Neural cell (in vitro differentiated cells): ENCODE results near the gene CHKB.

ENCODE experiments used
- EP300 ChIP-seq: fragments of 450-650 bp; conservative IDR thresholded peaks from 2 replicates; pipeline ENCODE4 v1.6.1; 2014; ENCODE audit warnings: antibody characterized with exemption, mild to moderate bottlenecking, moderate library complexity; ENCODE audit not compliant: poor library complexity, severe bottlenecking
- MXI1 ChIP-seq: fragments of 450-650 bp; conservative IDR thresholded peaks from 2 replicates; pipeline ENCODE4 v1.6.1; 2014; ENCODE audit warnings: antibody characterized with exemption, mild to moderate bottlenecking; ENCODE audit not compliant: poor library complexity, severe bottlenecking
- SMC3 ChIP-seq: fragments of 450-650 bp; conservative IDR thresholded peaks from 2 replicates; pipeline ENCODE4 v1.6.1; 2014; ENCODE audit warnings: antibody characterized with exemption, mild to moderate bottlenecking, moderate library complexity; ENCODE audit not compliant: poor library complexity
- TF ChIP-seq, protein P1 (sequence below): fragments of 450-650 bp; IDR thresholded peaks from 2 replicates; pipeline ENCODE4 v1.5.1; 2014; ENCODE audit warnings: antibody characterized with exemption, mild to moderate bottlenecking, moderate library complexity; ENCODE audit not compliant: poor library complexity, severe bottlenecking
- TF ChIP-seq, protein P2 (sequence below): IDR thresholded peaks from 2 replicates; pipeline ENCODE4 v1.6.1; 2012; ENCODE audit warnings: borderline replicate concordance

DNA sequence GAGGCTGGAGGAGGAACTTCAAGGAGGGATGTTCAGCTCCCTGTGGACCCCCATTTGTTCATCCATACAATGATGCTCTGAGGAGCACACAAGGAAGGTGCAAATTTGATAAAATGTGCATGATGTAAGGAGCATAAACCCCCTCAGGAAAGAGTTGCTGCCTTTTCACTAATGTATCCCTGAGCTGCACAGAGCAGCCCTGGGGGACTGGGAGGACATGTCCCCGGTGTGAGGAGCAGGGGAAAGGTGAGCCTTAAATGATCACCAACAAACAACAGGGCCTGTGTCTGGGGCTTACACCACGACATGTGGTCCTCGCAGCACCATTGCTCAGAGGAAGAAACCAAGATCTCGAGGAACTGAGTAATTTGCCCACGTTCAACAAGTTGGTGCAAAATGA lies 14.4 kb upstream of the CHKB start:
- TF ChIP-seq MXI1: no peak
- TF ChIP-seq, protein P1, sequence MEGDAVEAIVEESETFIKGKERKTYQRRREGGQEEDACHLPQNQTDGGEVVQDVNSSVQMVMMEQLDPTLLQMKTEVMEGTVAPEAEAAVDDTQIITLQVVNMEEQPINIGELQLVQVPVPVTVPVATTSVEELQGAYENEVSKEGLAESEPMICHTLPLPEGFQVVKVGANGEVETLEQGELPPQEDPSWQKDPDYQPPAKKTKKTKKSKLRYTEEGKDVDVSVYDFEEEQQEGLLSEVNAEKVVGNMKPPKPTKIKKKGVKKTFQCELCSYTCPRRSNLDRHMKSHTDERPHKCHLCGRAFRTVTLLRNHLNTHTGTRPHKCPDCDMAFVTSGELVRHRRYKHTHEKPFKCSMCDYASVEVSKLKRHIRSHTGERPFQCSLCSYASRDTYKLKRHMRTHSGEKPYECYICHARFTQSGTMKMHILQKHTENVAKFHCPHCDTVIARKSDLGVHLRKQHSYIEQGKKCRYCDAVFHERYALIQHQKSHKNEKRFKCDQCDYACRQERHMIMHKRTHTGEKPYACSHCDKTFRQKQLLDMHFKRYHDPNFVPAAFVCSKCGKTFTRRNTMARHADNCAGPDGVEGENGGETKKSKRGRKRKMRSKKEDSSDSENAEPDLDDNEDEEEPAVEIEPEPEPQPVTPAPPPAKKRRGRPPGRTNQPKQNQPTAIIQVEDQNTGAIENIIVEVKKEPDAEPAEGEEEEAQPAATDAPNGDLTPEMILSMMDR: no peak
- TF ChIP-seq, protein P2, sequence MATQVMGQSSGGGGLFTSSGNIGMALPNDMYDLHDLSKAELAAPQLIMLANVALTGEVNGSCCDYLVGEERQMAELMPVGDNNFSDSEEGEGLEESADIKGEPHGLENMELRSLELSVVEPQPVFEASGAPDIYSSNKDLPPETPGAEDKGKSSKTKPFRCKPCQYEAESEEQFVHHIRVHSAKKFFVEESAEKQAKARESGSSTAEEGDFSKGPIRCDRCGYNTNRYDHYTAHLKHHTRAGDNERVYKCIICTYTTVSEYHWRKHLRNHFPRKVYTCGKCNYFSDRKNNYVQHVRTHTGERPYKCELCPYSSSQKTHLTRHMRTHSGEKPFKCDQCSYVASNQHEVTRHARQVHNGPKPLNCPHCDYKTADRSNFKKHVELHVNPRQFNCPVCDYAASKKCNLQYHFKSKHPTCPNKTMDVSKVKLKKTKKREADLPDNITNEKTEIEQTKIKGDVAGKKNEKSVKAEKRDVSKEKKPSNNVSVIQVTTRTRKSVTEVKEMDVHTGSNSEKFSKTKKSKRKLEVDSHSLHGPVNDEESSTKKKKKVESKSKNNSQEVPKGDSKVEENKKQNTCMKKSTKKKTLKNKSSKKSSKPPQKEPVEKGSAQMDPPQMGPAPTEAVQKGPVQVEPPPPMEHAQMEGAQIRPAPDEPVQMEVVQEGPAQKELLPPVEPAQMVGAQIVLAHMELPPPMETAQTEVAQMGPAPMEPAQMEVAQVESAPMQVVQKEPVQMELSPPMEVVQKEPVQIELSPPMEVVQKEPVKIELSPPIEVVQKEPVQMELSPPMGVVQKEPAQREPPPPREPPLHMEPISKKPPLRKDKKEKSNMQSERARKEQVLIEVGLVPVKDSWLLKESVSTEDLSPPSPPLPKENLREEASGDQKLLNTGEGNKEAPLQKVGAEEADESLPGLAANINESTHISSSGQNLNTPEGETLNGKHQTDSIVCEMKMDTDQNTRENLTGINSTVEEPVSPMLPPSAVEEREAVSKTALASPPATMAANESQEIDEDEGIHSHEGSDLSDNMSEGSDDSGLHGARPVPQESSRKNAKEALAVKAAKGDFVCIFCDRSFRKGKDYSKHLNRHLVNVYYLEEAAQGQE: no peak
- no peak for TF ChIP-seq SMC3
- no peak for TF ChIP-seq EP300
